ENCODE data around the gene GUCA2A.

GUCA2A gene

GRCh38 chr1:42152907-42153600 is 11.5 kb downstream of the GUCA2A start, which contains the start of gene GUCA2B:
Gene GUCA2B, plus strand, starts transcription at chr1:42153410. Its CDS starts 41 bp downstream, at chr1:42153451.
- DNase-seq, result no peak

- DNase-seq, result no peak
Observed at GRCh38 chr1:42152119-42152518, 12.4 kb downstream of the GUCA2A start.

GRCh38 chr1:42150651-42151050 is 13.9 kb downstream of the GUCA2A start:
- DNase-seq, result no peak

GRCh38 chr1:42148166-42148565 is 16.4 kb downstream of the GUCA2A start:
- no peak for DNase-seq

- DNase-seq, result peak; percentile 76
Observed at GRCh38 chr1:42146626-42147320, 17.8 kb downstream of the GUCA2A start.

- DNase-seq, result no peak
Observed at GRCh38 chr1:42145764-42146625, 18.6 kb downstream of the GUCA2A start.

- DNase-seq, result no peak
Observed at GRCh38 chr1:42145389-42145716, 19.2 kb downstream of the GUCA2A start.

GRCh38 chr1:42144711-42145388 is 19.7 kb downstream of the GUCA2A start:
- no peak for DNase-seq

GRCh38 chr1:42143896-42144710 is 20.4 kb downstream of the GUCA2A start:
- DNase-seq, result no peak

- DNase-seq, result peak; percentile 16
Observed at GRCh38 chr1:42142894-42143675, 21.5 kb downstream of the GUCA2A start.

GRCh38 chr1:42141978-42142377 is 22.6 kb downstream of the GUCA2A start:
- DNase-seq, result no peak

GRCh38 chr1:42140191-42140590 is 24.4 kb downstream of the GUCA2A start:
- no peak for DNase-seq

GRCh38 chr1:42139444-42139843 is 25.1 kb downstream of the GUCA2A start:
- no peak for DNase-seq

GRCh38 chr1:42138586-42138985 is 26.0 kb downstream of the GUCA2A start:
- DNase-seq, result no peak

GRCh38 chr1:42137766-42138165 is 26.8 kb downstream of the GUCA2A start:
- no peak for DNase-seq

- no peak for DNase-seq
Observed at GRCh38 chr1:42136466-42136865, 28.1 kb downstream of the GUCA2A start.

- no peak for DNase-seq
Observed at GRCh38 chr1:42135426-42135825, 29.1 kb downstream of the GUCA2A start.

- DNase-seq, result no peak
Observed at GRCh38 chr1:42133809-42134526, 30.6 kb downstream of the GUCA2A start.

- no peak for DNase-seq
Observed at GRCh38 chr1:42133390-42133789, 31.2 kb downstream of the GUCA2A start.

GRCh38 chr1:42130061-42130660 is 34.4 kb downstream of the GUCA2A start:
- DNase-seq, result no peak

All from NCI-H1092 (cell line).